Activated CD4-positive, alpha-beta T cell treated with anti-CD3 and anti-CD28 coated beads, Interleukin-2, amount 50 U/mL, for 48 hours (primary cell): ENCODE measurements around the gene ZGPAT.

ENCODE experiments used
- DNase-seq, 2 experiments: peaks; one replicate each; pipeline ENCODE4 v3.0.0-alpha.2; 2020

ZGPAT gene

DNA sequence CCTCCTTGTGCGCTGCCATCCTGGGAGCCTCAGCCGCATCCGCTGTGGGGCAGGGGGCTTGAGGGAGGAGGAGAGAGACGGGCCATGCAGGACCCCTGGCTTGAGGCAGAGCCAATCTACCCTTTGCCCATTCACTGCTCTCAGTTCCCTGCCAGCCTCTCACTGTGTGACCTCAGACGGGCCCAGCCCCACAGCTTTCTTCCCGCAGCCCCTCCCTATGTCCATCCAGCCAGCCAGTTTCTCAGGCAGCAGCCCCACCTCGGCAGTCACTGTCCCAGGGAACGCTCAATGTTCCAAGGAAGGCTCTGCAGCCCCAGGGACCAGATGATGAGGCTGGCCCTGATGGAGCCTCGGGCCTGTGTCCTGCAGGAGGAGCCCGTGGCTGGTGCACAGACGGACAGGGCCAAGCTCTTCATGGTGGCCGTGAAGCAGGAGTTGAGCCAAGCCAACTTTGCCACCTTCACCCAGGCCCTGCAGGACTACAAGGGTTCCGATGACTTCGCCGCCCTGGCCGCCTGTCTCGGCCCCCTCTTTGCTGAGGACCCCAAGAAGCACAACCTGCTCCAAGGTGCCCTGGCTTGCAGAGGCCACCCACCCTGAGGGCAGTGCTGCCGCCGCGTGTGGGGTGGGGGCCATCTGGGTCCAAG lies 15.3 kb upstream of the ZGPAT start:
- DNase-seq, result no peak

- no peak for DNase-seq
Measured at GRCh38 chr20:63693083-63693732, 14.6 kb upstream of the ZGPAT start.

DNA sequence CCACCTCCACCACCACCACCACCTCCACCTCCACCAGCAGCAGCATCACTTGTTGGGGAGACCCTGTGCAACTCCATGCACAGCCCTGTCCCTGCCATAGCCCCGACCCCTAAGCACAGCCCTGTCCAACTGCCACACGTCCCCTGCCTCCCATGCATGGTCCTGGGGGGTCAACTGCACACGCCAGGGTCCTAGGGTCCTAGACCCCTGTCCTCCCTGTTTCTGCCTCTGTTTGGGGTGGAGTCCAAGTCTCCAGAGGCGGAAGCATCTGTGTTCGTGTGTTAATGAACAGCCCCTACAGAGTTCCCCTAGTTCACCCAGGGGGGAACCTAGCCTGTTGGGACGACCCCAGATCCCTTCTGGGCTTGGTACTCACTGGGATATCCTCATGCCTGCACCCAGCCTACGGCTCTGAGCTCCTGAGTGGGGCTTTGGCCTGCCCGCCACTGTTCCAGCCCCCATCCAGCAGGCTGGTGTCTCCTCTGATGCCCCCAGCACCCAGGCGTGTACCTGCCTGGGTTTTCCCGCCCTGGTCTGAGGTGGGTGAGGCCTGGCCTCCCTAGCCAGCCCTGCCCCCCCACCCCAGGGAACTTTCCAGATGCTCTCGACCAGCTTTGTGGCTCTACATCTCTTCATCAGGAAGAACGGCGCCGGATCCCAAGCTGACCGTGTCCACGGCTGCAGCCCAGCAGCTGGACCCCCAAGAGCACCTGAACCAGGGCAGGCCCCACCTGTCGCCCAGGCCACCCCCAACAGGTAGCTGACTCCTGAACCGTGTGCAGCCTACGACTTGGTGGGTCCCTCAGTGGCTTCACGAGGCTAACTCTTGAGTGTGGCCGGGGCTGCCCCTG lies 13.9 kb upstream of the ZGPAT start:
- no peak for DNase-seq

DNA sequence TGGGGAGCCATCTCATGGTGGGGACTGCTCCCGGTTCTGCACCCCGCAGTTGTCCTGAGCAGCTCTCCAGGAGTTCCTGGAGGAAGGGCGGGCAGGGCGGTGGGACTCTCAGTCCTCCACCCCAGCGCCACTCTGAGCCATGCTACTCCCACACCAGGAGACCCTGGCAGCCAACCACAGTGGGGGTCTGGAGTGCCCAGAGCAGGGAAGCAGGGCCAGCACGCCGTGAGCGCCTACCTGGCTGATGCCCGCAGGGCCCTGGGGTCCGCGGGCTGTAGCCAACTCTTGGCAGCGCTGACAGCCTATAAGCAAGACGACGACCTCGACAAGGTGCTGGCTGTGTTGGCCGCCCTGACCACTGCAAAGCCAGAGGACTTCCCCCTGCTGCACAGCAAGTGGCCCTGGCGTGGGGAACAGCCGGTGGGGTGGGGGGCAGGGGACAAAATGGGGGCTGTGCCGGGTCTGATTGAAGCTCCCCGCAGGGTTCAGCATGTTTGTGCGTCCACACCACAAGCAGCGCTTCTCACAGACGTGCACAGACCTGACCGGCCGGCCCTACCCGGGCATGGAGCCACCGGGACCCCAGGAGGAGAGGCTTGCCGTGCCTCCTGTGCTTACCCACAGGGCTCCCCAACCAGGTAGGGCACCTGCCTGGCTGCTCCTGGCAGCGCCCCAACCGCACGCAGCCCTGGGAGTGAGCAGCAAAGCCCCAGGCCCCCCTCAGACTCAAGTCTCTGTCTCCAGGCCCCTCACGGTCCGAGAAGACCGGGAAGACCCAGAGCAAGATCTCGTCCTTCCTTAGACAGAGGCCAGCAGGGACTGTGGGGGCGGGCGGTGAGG lies 13.0 kb upstream of the ZGPAT start:
- no peak for DNase-seq

DNA sequence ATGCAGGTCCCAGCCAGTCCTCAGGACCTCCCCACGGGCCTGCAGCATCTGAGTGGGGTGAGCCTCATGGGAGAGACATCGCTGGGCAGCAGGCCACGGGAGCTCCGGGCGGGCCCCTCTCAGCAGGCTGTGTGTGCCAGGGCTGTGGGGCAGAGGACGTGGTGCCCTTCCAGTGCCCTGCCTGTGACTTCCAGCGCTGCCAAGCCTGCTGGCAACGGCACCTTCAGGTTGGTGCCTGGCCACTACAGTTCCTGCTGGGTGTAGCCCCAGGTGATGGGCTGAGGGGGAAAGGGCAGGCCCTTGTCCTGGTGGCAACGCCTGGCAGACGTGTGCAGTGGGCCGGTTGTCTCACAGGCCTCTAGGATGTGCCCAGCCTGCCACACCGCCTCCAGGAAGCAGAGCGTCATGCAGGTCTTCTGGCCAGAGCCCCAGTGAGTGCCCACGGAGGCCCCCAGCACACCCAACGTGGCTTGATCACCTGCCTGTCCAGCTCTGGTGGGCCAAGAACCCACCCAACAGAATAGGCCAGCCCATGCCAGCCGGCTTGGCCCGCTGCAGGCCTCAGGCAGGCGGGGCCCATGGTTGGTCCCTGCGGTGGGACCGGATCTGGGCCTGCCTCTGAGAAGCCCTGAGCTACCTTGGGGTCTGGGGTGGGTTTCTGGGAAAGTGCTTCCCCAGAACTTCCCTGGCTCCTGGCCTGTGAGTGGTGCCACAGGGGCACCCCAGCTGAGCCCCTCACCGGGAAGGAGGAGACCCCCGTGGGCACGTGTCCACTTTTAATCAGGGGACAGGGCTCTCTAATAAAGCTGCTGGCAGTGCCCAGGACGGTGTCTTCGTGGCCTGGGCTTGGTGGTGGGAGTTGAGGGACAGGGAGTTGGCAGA lies 12.2 kb upstream of the ZGPAT start:
- no peak for DNase-seq

DNA sequence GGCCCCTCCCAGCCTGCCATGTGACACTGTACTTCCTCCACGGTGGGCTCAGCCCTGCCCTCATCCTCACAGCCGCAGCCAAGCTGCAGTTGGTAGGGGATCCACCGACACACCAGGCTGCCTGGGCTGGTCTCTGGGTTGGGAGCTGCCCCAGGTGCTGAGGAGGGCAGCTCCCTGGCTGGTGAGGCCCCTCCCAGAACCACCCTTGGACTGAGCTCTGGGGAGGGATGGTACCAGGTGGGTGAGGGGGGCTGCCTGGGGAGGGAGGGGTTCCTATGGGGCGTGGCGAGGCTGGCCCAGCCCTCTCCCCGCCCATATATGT lies 11.6 kb upstream of the ZGPAT start:
- DNase-seq, result peak; percentile 29 to 39

DNA sequence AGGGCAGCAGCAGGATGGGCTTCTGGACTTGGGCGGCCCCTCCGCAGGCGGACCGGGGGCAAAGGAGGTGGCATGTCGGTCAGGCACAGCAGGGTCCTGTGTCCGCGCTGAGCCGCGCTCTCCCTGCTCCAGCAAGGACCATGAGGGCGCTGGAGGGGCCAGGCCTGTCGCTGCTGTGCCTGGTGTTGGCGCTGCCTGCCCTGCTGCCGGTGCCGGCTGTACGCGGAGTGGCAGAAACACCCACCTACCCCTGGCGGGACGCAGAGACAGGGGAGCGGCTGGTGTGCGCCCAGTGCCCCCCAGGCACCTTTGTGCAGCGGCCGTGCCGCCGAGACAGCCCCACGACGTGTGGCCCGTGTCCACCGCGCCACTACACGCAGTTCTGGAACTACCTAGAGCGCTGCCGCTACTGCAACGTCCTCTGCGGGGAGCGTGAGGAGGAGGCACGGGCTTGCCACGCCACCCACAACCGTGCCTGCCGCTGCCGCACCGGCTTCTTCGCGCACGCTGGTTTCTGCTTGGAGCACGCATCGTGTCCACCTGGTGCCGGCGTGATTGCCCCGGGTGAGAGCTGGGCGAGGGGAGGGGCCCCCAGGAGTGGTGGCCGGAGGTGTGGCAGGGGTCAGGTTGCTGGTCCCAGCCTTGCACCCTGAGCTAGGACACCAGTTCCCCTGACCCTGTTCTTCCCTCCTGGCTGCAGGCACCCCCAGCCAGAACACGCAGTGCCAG lies 11.0 kb upstream of the ZGPAT start, which contains the start of gene TNFRSF6B:
TNFRSF6B (plus strand) TSS at position 25 of the 729 bp plus-strand sequence; CDS start at position 141, 116 bp downstream.
- peak; percentile 32 to 45 for DNase-seq

GRCh38 chr20:63697357-63697867 lies 10.4 kb upstream of the ZGPAT start:
- no peak for DNase-seq

DNA sequence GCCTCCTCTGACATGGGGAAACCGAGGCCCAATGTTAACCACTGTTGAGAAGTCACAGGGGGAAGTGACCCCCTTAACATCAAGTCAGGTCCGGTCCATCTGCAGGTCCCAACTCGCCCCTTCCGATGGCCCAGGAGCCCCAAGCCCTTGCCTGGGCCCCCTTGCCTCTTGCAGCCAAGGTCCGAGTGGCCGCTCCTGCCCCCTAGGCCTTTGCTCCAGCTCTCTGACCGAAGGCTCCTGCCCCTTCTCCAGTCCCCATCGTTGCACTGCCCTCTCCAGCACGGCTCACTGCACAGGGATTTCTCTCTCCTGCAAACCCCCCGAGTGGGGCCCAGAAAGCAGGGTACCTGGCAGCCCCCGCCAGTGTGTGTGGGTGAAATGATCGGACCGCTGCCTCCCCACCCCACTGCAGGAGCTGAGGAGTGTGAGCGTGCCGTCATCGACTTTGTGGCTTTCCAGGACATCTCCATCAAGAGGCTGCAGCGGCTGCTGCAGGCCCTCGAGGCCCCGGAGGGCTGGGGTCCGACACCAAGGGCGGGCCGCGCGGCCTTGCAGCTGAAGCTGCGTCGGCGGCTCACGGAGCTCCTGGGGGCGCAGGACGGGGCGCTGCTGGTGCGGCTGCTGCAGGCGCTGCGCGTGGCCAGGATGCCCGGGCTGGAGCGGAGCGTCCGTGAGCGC lies 9.8 kb upstream of the ZGPAT start:
- DNase-seq, result no peak

DNA sequence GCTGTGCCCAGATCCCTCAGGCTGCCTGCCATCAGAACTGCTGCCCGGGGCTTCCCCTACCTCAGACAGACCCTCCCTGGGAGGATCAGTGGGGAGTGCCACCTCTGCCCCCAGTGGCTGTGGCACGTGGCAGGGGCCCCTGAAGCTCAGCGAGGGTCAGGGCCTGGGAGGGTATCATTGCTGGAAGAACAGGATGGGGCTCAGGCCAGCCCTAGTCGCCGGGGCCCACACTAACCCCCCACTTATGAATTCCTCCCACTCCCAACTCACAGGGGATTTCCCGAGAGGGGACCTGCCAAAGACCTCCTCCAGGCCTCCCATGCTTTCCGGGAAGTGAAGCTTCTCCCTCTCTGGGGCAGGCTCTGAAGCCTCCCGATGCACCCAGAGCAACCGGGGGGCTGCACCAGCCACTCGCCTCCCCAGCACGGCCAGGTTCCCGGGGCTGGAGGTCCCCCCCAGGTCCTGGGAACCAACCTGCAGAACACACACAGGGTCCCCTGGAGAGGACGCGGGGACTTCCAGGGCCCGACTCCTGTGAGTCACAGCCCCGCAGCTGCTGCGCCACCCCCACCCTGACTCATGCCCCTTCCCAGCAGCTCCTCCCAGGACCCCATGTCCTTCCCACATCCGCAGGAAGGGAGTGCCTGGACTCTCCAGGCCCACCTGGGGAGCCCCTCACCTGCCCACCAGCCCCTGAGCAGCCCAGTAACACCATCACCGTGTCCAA lies 8.9 kb upstream of the ZGPAT start:
- DNase-seq, result peak; percentile 75 to 79

DNA sequence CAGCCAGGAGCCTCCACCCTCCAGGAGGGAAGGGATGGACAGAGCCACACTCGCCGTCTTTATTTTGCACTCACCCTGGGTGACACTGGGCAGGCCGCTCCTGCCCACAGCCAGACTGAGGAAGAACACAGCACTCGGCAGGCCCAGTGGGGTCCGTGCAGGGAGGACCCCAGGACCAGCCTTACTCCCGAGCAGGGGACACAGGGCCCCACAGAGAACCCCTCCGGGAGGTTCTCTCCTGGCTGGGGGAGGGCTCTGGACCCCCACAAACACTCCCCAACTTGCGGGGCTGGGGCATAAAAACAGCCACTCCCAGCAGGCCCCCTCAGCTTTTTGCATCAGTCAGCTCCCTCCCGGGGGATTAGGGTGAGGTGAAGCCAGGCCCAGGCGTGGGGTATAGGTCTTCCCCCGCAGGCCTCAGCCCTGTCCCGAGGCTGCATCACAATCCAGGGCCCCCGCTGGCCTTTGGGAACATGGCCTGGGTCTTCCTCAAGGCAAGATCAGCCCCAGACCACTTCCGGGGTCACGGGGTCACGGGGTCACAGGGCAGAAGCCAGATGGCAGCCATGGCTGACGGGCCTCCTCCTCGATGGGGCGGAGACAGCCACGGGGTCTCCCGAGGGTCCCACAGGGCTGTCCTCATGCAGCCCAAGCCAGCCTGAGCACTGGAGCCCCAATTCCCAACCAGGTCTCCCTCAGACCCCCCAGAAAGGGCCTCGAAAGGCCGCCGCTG lies 8.2 kb upstream of the ZGPAT start:
- DNase-seq, result no peak

GRCh38 chr20:63700199-63701050 lies 7.4 kb upstream of the ZGPAT start:
- no peak for DNase-seq

DNA sequence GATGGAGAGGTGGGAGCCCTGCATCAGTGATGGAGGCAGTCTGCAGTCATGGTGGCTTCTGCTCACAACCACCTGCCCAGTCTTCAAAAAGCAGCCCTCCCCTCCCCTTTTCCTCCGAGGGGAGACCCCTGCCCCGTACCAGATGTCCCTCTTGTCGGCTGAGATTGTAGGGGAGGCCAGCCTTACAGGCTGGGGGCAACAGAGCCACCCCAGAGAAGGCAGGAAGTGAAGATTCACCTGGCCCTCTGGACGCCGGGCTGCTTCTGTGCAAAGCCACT lies 6.8 kb upstream of the ZGPAT start:
- DNase-seq, result no peak

DNA sequence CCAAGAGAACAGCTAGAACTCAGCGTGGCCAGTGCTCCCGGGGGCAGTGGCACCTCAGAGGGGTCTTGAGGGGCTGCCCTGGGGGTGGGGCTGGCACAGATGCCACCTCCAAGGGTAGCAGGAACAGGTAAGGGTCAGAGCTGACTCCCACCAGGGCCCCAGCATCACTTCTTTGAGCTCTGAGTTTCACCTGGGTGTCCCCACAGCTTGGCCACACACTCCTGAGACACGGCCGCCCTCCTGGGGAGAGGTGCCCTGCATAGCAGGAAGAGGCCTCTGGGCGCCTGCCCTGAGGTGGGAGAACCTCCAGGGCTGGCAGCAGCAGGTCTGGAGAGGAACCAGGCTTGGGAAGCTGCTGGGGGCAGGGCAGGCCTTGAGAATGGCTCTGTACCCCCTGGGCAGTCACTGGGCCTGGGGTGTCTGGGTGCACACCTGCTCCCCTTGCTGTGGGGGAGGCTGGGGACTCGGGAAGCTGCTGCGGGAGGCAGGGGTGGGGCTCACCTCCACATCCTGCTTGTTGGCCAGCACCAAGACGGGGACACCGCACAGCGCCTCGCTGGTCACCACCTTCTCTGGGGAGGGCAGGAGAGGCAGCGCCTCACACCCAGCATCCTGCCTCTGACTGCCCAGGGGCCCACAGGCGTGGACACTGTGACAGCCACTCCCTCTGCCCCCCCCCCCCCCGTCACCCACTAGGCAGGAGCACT lies 6.4 kb upstream of the ZGPAT start:
- DNase-seq, result no peak

DNA sequence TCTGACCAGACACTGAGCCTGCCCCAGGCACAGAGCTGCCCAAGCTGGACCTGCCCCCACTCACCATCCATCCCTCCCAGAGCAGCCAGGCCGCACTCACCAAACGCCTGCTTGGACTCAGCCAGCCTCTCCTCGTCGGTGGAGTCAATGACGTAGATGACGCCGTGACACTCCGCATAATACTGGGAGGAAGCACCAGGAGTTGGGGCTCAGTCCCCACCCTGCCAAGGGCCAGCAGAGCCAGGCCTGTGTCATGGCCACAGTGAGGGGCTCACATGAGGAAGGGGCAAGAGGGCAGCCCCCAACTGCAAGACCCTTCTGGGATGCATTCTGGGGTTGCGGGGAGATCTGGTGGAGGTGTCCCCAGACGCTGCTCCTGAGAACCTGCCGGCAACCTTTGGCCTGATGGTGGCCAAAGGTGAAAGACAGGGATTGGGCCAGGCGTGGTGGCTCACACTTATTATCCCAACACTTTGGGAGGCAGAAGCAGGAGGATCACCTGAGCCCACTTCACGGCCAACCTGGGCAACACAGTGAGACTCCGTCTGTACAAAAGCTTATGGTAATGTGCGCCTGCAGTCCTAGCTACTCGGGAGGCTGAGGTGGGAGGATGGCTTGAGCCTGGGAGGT lies 5.7 kb upstream of the ZGPAT start:
- no peak for DNase-seq

- no peak for DNase-seq
Measured at GRCh38 chr20:63702751-63703470, 4.9 kb upstream of the ZGPAT start.
